ENCODE measurements around the gene CHRNE.

DNA sequence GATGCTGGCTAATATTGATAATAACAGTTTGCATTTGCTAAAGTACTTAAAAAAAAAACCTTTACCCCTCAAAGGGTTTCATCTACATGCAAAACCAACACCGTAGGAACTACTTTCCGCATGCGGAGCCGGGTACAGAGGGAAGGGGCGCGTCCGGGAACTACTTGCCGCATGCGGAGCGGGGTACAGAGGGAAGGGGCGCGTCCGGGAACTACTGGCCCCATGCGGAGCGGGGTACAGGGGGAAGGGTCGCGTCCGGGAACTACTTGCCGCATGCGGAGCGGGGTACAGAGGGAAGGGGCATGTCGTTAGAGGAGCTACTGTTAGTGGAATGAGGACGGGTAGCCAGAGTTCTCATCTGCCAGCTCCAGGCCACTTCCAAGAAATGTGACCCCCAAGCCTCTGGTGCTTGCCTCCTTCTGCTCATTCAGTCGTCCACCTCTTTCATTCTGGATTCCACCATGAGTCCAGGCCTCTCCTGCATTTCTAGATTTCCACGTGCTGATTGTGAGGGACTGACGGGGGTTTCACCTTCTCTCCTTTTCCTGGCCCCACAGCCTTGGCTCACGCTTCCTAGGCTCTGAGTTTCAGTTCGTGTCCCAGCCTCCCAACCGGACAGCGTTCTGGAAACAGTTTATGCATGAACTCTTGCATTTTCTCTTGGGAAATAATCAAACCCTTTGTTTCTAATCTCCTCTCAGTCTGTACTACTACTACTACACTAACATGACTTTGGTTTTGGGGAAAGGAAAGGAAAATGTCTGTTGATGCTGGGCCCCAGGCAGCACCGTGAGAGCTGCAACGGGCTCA, 42.9 kb downstream of the CHRNE start:
- TF ChIP-seq, protein P1, sequence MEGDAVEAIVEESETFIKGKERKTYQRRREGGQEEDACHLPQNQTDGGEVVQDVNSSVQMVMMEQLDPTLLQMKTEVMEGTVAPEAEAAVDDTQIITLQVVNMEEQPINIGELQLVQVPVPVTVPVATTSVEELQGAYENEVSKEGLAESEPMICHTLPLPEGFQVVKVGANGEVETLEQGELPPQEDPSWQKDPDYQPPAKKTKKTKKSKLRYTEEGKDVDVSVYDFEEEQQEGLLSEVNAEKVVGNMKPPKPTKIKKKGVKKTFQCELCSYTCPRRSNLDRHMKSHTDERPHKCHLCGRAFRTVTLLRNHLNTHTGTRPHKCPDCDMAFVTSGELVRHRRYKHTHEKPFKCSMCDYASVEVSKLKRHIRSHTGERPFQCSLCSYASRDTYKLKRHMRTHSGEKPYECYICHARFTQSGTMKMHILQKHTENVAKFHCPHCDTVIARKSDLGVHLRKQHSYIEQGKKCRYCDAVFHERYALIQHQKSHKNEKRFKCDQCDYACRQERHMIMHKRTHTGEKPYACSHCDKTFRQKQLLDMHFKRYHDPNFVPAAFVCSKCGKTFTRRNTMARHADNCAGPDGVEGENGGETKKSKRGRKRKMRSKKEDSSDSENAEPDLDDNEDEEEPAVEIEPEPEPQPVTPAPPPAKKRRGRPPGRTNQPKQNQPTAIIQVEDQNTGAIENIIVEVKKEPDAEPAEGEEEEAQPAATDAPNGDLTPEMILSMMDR (conservative IDR thresholded peaks at IDR 0.05; ENCODE audit: low read length), result no peak
- TF ChIP-seq EZH2phosphoT487 (IDR thresholded peaks at IDR 0.05; ENCODE audit: borderline replicate concordance, low read depth, low read length), result no peak

Data from OCI-LY7 (cell line).